ENCODE data around the gene PTGES2.
A peak's percentile ranks its signal among the peaks of the same experiment; 100 is the strongest.

PTGES2 gene

DNA sequence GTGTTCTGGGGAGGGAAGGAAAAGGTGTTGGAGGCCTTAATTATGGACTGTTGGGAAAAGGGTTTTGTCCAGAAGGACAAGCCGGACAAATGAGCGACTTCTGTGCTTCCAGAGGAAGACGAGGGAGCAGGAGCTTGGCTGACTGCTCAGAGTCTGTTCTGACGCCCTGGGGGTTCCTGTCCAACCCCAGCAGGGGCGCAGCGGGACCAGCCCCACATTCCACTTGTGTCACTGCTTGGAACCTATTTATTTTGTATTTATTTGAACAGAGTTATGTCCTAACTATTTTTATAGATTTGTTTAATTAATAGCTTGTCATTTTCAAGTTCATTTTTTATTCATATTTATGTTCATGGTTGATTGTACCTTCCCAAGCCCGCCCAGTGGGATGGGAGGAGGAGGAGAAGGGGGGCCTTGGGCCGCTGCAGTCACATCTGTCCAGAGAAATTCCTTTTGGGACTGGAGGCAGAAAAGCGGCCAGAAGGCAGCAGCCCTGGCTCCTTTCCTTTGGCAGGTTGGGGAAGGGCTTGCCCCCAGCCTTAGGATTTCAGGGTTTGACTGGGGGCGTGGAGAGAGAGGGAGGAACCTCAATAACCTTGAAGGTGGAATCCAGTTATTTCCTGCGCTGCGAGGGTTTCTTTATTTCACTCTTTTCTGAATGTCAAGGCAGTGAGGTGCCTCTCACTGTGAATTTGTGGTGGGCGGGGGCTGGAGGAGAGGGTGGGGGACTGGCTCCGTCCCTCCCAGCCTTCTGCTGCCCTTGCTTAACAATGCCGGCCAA, 19.1 kb downstream of the PTGES2 start:
- Histone ChIP-seq H3K27ac (peak overlapping the region in 1 of 11 experiments; percentile 7; a peak in 1 of 22 replicates), H3K9ac (no peak overlapping the region)

DNA sequence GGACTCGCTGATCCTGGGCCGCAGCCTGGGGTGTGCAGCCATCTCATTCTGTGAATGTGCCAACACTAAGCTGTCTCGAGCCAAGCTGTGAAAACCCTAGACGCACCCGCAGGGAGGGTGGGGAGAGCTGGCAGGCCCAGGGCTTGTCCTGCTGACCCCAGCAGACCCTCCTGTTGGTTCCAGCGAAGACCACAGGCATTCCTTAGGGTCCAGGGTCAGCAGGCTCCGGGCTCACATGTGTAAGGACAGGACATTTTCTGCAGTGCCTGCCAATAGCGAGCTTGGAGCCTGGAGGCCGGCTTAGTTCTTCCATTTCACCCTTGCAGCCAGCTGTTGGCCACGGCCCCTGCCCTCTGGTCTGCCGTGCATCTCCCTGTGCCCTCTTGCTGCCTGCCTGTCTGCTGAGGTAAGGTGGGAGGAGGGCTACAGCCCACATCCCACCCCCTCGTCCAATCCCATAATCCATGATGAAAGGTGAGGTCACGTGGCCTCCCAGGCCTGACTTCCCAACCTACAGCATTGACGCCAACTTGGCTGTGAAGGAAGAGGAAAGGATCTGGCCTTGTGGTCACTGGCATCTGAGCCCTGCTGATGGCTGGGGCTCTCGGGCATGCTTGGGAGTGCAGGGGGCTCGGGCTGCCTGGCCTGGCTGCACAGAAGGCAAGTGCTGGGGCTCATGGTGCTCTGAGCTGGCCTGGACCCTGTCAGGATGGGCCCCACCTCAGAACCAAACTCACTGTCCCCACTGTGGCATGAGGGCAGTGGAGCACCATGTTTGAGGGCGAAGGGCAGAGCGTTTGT, 19.9 kb downstream of the PTGES2 start:
- no peak for TF ChIP-seq Cebpa-rat (IDR thresholded peaks at IDR 0.05)
- H3K4me1 ChIP-seq: peaks cover 19 to 47% (median 20%) of the 10 kb centered on the region in 10 experiments
- no peaks in the 10 kb centered on the region for H3K27me3 ChIP-seq
- peak overlapping the region in 1 of 11 experiments; percentile 7; a peak in 1 of 22 replicates for H3K27ac ChIP-seq
- H3K9me3 ChIP-seq (replicated peaks in 1 of 11): no peaks in the 10 kb centered on the region
- no peak overlapping the region for H3K4me2 ChIP-seq
- no peak overlapping the region for H3K4me3 ChIP-seq
- H4K20me1 ChIP-seq: peaks cover 9 to 89% (median 63%) of the 10 kb centered on the region in 11 experiments; a peak in 21 of 22 replicates
- H3K36me3 ChIP-seq: peaks cover 60 to 95% (median 79%) of the 10 kb centered on the region in 11 experiments
- no peak overlapping the region for H3K9ac ChIP-seq

More for the DNA sequence above, 19.1 kb downstream of the PTGES2 start:
- H4K20me1 ChIP-seq: peaks cover 6 to 81% (median 55%) of the 10 kb centered on the region in 11 experiments; a peak in 21 of 22 replicates
- H3K27me3 ChIP-seq: no peaks in the 10 kb centered on the region
- H3K4me2 ChIP-seq: no peak overlapping the region
- H3K4me3 ChIP-seq: no peak overlapping the region
- H3K4me1 ChIP-seq: peaks cover 11 to 39% (median 12%) of the 10 kb centered on the region in 10 experiments
- H3K9me3 ChIP-seq (replicated peaks in 1 of 11): no peaks in the 10 kb centered on the region
- H3K36me3 ChIP-seq: peaks cover 52 to 95% (median 76%) of the 10 kb centered on the region in 11 experiments
- no peak for TF ChIP-seq Cebpa-rat (IDR thresholded peaks at IDR 0.05)

DNA sequence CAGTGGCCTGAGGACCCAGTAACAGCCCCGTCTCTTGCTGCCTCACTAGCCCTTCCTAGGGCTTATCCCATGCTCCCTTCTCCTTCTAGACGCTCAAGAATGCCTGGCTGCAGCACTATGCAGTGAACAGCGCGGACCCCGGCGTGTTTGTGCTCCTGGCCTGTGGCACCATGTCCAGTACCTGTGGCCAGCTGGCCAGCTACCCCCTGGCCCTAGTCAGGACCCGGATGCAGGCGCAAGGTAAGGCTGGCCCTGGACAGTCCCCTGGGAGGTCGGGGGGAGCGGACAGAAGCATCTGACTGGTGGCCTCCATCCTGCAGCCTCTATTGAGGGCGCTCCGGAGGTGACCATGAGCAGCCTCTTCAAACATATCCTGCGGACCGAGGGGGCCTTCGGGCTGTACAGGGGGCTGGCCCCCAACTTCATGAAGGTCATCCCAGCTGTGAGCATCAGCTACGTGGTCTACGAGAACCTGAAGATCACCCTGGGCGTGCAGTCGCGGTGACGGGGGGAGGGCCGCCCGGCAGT, 20.5 kb downstream of the PTGES2 start:
- peaks cover 66 to 95% (median 80%) of the 10 kb centered on the region in 11 experiments for H3K36me3 ChIP-seq
- TF ChIP-seq Cebpa-rat (IDR thresholded peaks at IDR 0.05): no peak
- no peak overlapping the region for H3K27ac ChIP-seq
- H3K4me1 ChIP-seq: peaks cover 26 to 54% (median 27%) of the 10 kb centered on the region in 10 experiments
- no peak overlapping the region for H3K4me2 ChIP-seq
- peaks cover 16 to 96% (median 70%) of the 10 kb centered on the region in 11 experiments; a peak in 21 of 22 replicates for H4K20me1 ChIP-seq
- H3K4me3 ChIP-seq: no peak overlapping the region
- no peaks in the 10 kb centered on the region for H3K9me3 ChIP-seq (replicated peaks in 1 of 11)
- no peak overlapping the region for H3K9ac ChIP-seq
- no peaks in the 10 kb centered on the region for H3K27me3 ChIP-seq

DNA sequence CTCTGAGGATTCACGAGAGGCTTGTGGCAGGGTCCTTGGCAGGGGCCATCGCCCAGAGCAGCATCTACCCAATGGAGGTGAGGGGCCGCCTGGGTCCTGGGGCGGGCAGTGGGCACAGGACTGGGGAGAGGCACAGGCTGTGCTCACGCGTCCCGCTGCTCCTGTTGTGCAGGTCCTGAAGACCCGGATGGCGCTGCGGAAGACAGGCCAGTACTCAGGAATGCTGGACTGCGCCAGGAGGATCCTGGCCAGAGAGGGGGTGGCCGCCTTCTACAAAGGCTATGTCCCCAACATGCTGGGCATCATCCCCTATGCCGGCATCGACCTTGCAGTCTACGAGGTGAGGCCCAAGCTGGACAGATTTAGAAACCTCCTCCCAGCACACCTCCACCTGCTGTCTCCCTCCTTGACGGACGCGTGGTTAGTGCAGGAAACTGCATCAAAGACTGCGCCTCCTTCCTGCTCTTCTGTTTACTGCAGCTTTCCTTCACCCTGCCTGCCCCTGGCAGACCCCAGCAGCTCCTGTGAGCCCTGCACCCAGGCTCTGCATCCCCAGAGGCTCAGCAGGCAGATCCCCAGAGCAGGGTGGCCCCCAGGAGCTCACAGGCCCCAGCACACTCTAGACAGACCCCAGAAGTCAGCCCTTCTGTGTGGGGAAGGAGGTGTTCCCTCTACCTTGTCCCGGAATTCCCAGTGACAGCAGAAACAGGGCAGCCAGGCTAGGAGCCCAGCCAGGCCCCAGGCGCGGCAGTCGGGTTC, 21.2 kb downstream of the PTGES2 start:
- 0 out of 22 replicates have a peak overlapping the region, but pooled peaks of 2 of the 11 experiments have one; percentile 2 to 10 for H3K27ac ChIP-seq
- H3K36me3 ChIP-seq: peaks cover 69 to 97% (median 84%) of the 10 kb centered on the region in 11 experiments
- H3K9me3 ChIP-seq (replicated peaks in 1 of 11): no peaks in the 10 kb centered on the region
- peak overlapping the region in 1 of 11 experiments; percentile 6; a peak in 3 of 22 replicates for H3K9ac ChIP-seq
- H3K27me3 ChIP-seq: no peaks in the 10 kb centered on the region
- H3K4me3 ChIP-seq: no peak overlapping the region
- peaks cover 20 to 100% (median 75%) of the 10 kb centered on the region in 11 experiments; a peak in 21 of 22 replicates for H4K20me1 ChIP-seq
- H3K4me2 ChIP-seq: no peak overlapping the region
- peaks cover 32 to 60% (median 33%) of the 10 kb centered on the region in 10 experiments for H3K4me1 ChIP-seq
- no peak for TF ChIP-seq Cebpa-rat (IDR thresholded peaks at IDR 0.05)

DNA sequence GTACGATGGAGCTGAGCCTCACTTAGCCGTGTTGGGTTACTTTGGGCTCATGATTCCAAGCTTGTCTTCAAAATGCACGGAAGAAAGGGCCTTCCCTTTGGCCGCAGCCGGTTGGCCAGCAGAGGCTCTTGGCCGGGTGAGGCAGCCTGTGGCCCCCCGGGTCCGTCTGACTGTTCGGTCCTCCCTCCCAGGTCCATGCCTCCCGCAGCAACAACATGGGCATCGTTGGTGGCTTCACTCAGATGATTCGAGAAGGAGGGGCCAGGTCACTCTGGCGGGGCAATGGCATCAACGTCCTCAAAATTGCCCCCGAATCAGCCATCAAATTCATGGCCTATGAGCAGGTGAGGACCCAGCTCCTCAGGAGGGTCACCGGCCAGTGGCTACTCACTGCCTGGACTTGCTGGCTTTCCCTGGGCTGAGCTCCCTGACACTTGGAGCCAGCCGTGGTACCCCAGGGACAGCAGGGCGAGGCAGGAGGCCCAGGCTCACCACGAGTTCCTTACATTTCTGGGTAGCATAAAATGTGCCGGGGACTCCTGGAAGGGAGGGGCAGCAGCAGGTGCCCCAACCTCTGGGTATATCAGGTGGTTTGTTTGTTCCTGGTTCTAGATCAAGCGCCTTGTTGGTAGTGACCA, 21.9 kb downstream of the PTGES2 start:
- Histone ChIP-seq H3K9me3 (replicated peaks in 1 of 11) (no peaks in the 10 kb centered on the region), H3K4me1 (peaks cover 39 to 67% (median 40%) of the 10 kb centered on the region in 10 experiments), H3K4me3 (no peak overlapping the region), H3K36me3 (peaks cover 76 to 100% (median 89%) of the 10 kb centered on the region in 11 experiments), H3K9ac (no peak overlapping the region; a peak in 1 of 22 replicates), H3K4me2 (no peak overlapping the region), H4K20me1 (peaks cover 27 to 100% (median 82%) of the 10 kb centered on the region in 11 experiments), H3K27ac (peak overlapping the region in 3 of 11 experiments; percentile 2 to 26 (median 10); a peak in 1 of 22 replicates), H3K27me3 (no peaks in the 10 kb centered on the region)
- TF ChIP-seq Cebpa-rat (IDR thresholded peaks at IDR 0.05): no peak

DNA sequence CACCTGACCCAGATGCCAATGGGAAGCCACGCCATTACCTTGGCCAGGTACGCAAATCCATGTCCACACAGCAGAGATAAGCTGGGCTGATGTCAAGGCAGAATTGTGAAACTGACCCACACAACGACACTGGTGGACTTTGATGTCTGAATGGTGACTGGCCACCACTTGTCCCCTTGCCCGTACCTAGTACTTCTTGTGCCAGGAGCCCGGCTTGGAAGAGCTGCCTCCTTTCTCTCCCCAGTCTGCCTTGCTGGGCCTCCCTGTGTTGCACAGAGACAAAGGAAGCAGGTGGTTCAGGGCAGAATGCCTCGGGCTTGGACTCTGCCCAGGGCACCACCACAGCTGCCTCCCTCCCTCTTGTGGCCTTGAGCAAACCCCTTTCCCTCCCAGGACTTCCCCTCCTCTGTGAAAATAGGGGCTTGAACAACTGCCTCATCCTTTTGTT, 23.3 kb downstream of the PTGES2 start:
- no peaks in the 10 kb centered on the region for H3K27me3 ChIP-seq
- peak overlapping the region in 8 of 11 experiments; percentile 41 to 88 (median 68); a peak in 17 of 22 replicates for H3K27ac ChIP-seq
- H3K4me3 ChIP-seq: peak overlapping the region in 2 of 10 experiments; percentile 11 to 45; a peak in 2 of 20 replicates
- H3K4me1 ChIP-seq: peaks cover 54 to 73% (median 55%) of the 10 kb centered on the region in 10 experiments
- peaks cover 67 to 94% (median 82%) of the 10 kb centered on the region in 11 experiments for H3K36me3 ChIP-seq
- no peak for TF ChIP-seq Cebpa-rat (IDR thresholded peaks at IDR 0.05)
- H3K9me3 ChIP-seq (replicated peaks in 1 of 11): no peaks in the 10 kb centered on the region
- H3K9ac ChIP-seq: peak overlapping the region in 10 of 11 experiments; percentile 4 to 77 (median 46); a peak in 15 of 22 replicates
- peaks cover 41 to 100% (median 91%) of the 10 kb centered on the region in 11 experiments for H4K20me1 ChIP-seq
- H3K4me2 ChIP-seq: peak overlapping the region; percentile 80 to 98 (median 91)

DNA sequence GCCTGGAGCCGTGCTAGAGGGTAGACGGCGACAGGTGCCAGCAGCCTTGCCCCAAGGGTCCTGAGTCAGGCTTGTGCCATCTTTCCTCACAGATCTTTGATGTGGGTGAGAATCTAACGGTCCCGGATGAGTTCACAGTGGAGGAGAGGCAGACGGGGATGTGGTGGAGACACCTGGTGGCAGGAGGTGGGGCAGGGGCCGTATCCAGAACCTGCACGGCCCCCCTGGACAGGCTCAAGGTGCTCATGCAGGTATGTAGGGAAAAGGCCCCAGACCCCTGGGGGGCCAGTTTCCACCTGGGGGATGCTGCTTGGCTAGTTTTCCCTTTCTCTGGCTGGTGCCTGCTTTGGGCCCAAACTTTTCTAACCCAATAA, 24.0 kb downstream of the PTGES2 start:
- peak overlapping the region in 3 of 10 experiments; percentile 8 to 45 (median 11); a peak in 2 of 20 replicates for H3K4me3 ChIP-seq
- H3K27ac ChIP-seq: peak overlapping the region; percentile 41 to 88 (median 61); a peak in 20 of 22 replicates
- H4K20me1 ChIP-seq: peaks cover 47 to 100% (median 94%) of the 10 kb centered on the region in 11 experiments
- H3K9ac ChIP-seq: peak overlapping the region; percentile 23 to 77 (median 50); a peak in 18 of 22 replicates
- peaks cover 60 to 79% (median 61%) of the 10 kb centered on the region in 10 experiments for H3K4me1 ChIP-seq
- TF ChIP-seq Cebpa-rat (IDR thresholded peaks at IDR 0.05): no peak
- peak overlapping the region; percentile 80 to 98 (median 91) for H3K4me2 ChIP-seq
- no peaks in the 10 kb centered on the region for H3K9me3 ChIP-seq (replicated peaks in 1 of 11)
- peaks cover 60 to 90% (median 76%) of the 10 kb centered on the region in 11 experiments for H3K36me3 ChIP-seq
- H3K27me3 ChIP-seq: no peaks in the 10 kb centered on the region
